Measurements from ENCODE around the gene FYB1. TPM values are rescaled to one million over a fixed set of nuclear protein-coding genes. Genes with fewer than 3 reads are reported as not detected.

FYB1 gene
- total RNA-seq, 1 donor from 2014 or later, result not detected

- no peak for TF ChIP-seq CTCF (IDR thresholded peaks at IDR 0.05; ENCODE audit: insufficient read depth, low read length, poor library complexity, severe bottlenecking)
- H3K4me3 ChIP-seq (ENCODE audit: low read depth, low read length), result no peak overlapping the region
- H3K27me3 ChIP-seq (ENCODE audit: control insufficient read depth, insufficient read depth, low read length), result no peaks in the 10 kb centered on the region
- no peak for DNase-seq (ENCODE audit: low read depth)
- H3K36me3 ChIP-seq (ENCODE audit: control insufficient read depth, insufficient read depth, low read length), result no peaks in the 10 kb centered on the region
Measured at GRCh38 chr5:39169081-39169480, 50.3 kb downstream of the FYB1 start.

GRCh38 chr5:39167972-39168342 is 51.4 kb downstream of the FYB1 start:
- no peak overlapping the region for H3K4me3 ChIP-seq (ENCODE audit: low read depth, low read length)
- no peaks in the 10 kb centered on the region for H3K36me3 ChIP-seq (ENCODE audit: control insufficient read depth, insufficient read depth, low read length)
- DNase-seq (ENCODE audit: low read depth), result no peak
- H3K27me3 ChIP-seq (ENCODE audit: control insufficient read depth, insufficient read depth, low read length), result no peaks in the 10 kb centered on the region
- TF ChIP-seq CTCF (IDR thresholded peaks at IDR 0.05; ENCODE audit: insufficient read depth, low read length, poor library complexity, severe bottlenecking), result no peak

- Histone ChIP-seq H3K4me3 (ENCODE audit: low read depth, low read length) (no peak overlapping the region), H3K36me3 (ENCODE audit: control insufficient read depth, insufficient read depth, low read length) (no peaks in the 10 kb centered on the region), H3K27me3 (ENCODE audit: control insufficient read depth, insufficient read depth, low read length) (no peaks in the 10 kb centered on the region)
- DNase-seq (ENCODE audit: low read depth), result no peak
- TF ChIP-seq CTCF (IDR thresholded peaks at IDR 0.05; ENCODE audit: insufficient read depth, low read length, poor library complexity, severe bottlenecking), result no peak
Measured at GRCh38 chr5:39167141-39167971, 52.0 kb downstream of the FYB1 start.

GRCh38 chr5:39164529-39165402 is 54.6 kb downstream of the FYB1 start:
- no peak for TF ChIP-seq CTCF (IDR thresholded peaks at IDR 0.05; ENCODE audit: insufficient read depth, low read length, poor library complexity, severe bottlenecking)
- no peak for DNase-seq (ENCODE audit: low read depth)
- H3K4me3 ChIP-seq (ENCODE audit: low read depth, low read length), result no peak overlapping the region
- H3K27me3 ChIP-seq (ENCODE audit: control insufficient read depth, insufficient read depth, low read length), result no peaks in the 10 kb centered on the region
- H3K36me3 ChIP-seq (ENCODE audit: control insufficient read depth, insufficient read depth, low read length), result no peaks in the 10 kb centered on the region

GRCh38 chr5:39164016-39164415 is 55.3 kb downstream of the FYB1 start:
- Histone ChIP-seq H3K27me3 (ENCODE audit: control insufficient read depth, insufficient read depth, low read length) (no peaks in the 10 kb centered on the region), H3K36me3 (ENCODE audit: control insufficient read depth, insufficient read depth, low read length) (no peaks in the 10 kb centered on the region), H3K4me3 (ENCODE audit: low read depth, low read length) (no peak overlapping the region)
- DNase-seq (ENCODE audit: low read depth), result no peak
- TF ChIP-seq CTCF (IDR thresholded peaks at IDR 0.05; ENCODE audit: insufficient read depth, low read length, poor library complexity, severe bottlenecking), result no peak

Measured in kidney epithelial cell (primary cell).